GM12878 (cell line): ENCODE results near the gene FRK. TPM values are rescaled to one million over a fixed set of nuclear protein-coding genes. Genes with fewer than 3 reads are reported as not detected.

Source experiments
- CEBPB ChIP-seq, 2 experiments: fragments of 150-350 bp in 1 of 2; IDR thresholded peaks; 2 replicates each; pipeline ENCODE4 v1.6.1; 2012 to 2014; ENCODE audit warnings: low read depth in 2 of 2, low read length in 2 of 2, borderline replicate concordance in 1 of 2, inconsistent platforms in 1 of 2
- CEBPZ ChIP-seq: fragments of 150-350 bp; IDR thresholded peaks from 2 replicates; pipeline ENCODE4 v1.6.1; 2016; ENCODE audit warnings: low read depth, low read length
- MTA2 ChIP-seq: fragments of 450-650 bp; IDR thresholded peaks from 2 replicates; pipeline ENCODE4 v1.6.1; 2016; ENCODE audit warnings: low read depth, mild to moderate bottlenecking, moderate library complexity
- MTA3 ChIP-seq: IDR thresholded peaks from 2 replicates; pipeline ENCODE4 v1.6.1; 2012; ENCODE audit warnings: low read length, inconsistent platforms, borderline replicate concordance
- MXI1 ChIP-seq: fragments of 150-350 bp; IDR thresholded peaks from 2 replicates; pipeline ENCODE4 v1.6.1; 2011; ENCODE audit warnings: low read depth, mild to moderate bottlenecking, inconsistent platforms, low read length, improper control_type of control experiment
- NFYA ChIP-seq: IDR thresholded peaks from 2 replicates; pipeline ENCODE4 v1.6.1; 2011; ENCODE audit warnings: low read depth, mild to moderate bottlenecking, low read length, improper control_type of control experiment, borderline replicate concordance
- NKRF ChIP-seq: fragments of 450-650 bp; conservative IDR thresholded peaks from 2 replicates; pipeline ENCODE4 v1.6.1; 2017; ENCODE audit warnings: mild to moderate bottlenecking, moderate library complexity
- RAD21 ChIP-seq: IDR thresholded peaks from 2 replicates; pipeline ENCODE4 v1.6.1; 2011; ENCODE audit warnings: mild to moderate bottlenecking, low read depth, low read length, moderate library complexity; ENCODE audit not compliant: insufficient read depth
- RELB ChIP-seq: fragments of 450-650 bp; IDR thresholded peaks from 2 replicates; pipeline ENCODE4 v1.6.1; 2017; ENCODE audit warnings: low read depth, mild to moderate bottlenecking, moderate library complexity
- SMAD5 ChIP-seq: IDR thresholded peaks from 2 replicates; pipeline ENCODE4 v1.6.1; 2016; ENCODE audit warnings: antibody characterized with exemption, low read depth
- SPI1 ChIP-seq: IDR thresholded peaks from 2 replicates; pipeline ENCODE4 v1.6.1; 2011; ENCODE audit warnings: low read depth, mild to moderate bottlenecking, low read length, moderate library complexity, borderline replicate concordance; ENCODE audit not compliant: insufficient read depth
- SUZ12 ChIP-seq: fragments of 200-600 bp; sonication (generic); IDR thresholded peaks from one replicate; pipeline ENCODE4 v1.6.1; 2018; ENCODE audit warnings: antibody characterized with exemption, mild to moderate bottlenecking; ENCODE audit not compliant: unreplicated experiment
- polyA plus RNA-seq, 11 experiments: library from polyadenylated mRNA; depleted of rRNA in 4 of 11; unstranded in 6 of 11; stranded (reverse) in 5 of 11; fragments of >200 nt; fragmentation: Nextera tagmentation in 4 of 11; fragmentation: Illumina TruSeq in 1 of 11; extraction: Ambion mirVana in 4 of 11; extraction: Trizol in 1 of 11; gene quantifications; 1 replicate in 1 of 11; 2 replicates in 10 of 11; pipeline versions ENCODE4 v1.2.1 to v1.2.3, GENCODE V29; 2011 to 2016; ENCODE audit warnings: inconsistent platforms in 2 of 11, missing spikeins in 2 of 11, low read depth in 1 of 11
- total RNA-seq, 4 experiments: library from RNA; depleted of rRNA in 3 of 4; stranded (reverse); fragments of >200 nt in 3 of 4; fragmentation: Illumina TruSeq in 1 of 4; extraction: Trizol in 1 of 4; gene quantifications; 2 replicates each; pipeline versions ENCODE4 v1.2.1 to v1.2.3, GENCODE V29; 2013 to 2021

Gene FRK
- total and polyA plus RNA-seq, 10 of the 15 experiments (the other 5 are each of a cell fraction or from before 2014, with no cell fraction given) = 0.29 to 2.4 (median 1.2) TPM

- no peak for TF ChIP-seq CEBPZ
- TF ChIP-seq SMAD5 = no peak
- TF ChIP-seq SPI1 = no peak
- no peak for TF ChIP-seq SUZ12
- TF ChIP-seq NFYA = no peak
- TF ChIP-seq CEBPB (IDR thresholded peaks at IDR 0.05; ENCODE audit: borderline replicate concordance in 1 of 2, low read depth in 2 of 2, low read length in 2 of 2) = no peak
- no peak for TF ChIP-seq MXI1
- TF ChIP-seq NKRF = no peak
- TF ChIP-seq MTA2 = no peak
- TF ChIP-seq RELB = no peak
- no peak for TF ChIP-seq RAD21
- no peak for TF ChIP-seq MTA3
These were observed 158.3 kb downstream of the FRK start (continued) for GRCh38 chr6:115902436-115902835.
